ENCODE measurements around the gene BRD4. TPM values are rescaled to one million over a fixed set of nuclear protein-coding genes. Genes with fewer than 3 reads are reported as not detected.

The BRD4 gene
- total RNA-seq, 4 donors from 2014 or later, result 27.6 to 46.5 (median 35.3) TPM

- TF ChIP-seq CTCF (IDR thresholded peaks at IDR 0.05; ENCODE audit: low read depth), result no peak
Measured at GRCh38 chr19:15324791-15325519, 7.4 kb downstream of the BRD4 start.

GRCh38 chr19:15323496-15324235 lies 8.7 kb downstream of the BRD4 start:
- no peak for TF ChIP-seq CTCF (IDR thresholded peaks at IDR 0.05; ENCODE audit: low read depth)

- no peak for TF ChIP-seq CTCF (IDR thresholded peaks at IDR 0.05; ENCODE audit: low read depth)
Measured at GRCh38 chr19:15321739-15322138, 10.6 kb downstream of the BRD4 start.

GRCh38 chr19:15320116-15320515 lies 12.2 kb downstream of the BRD4 start:
- no peak for TF ChIP-seq CTCF (IDR thresholded peaks at IDR 0.05; ENCODE audit: low read depth)

GRCh38 chr19:15318241-15318691 lies 14.1 kb downstream of the BRD4 start:
- TF ChIP-seq CTCF (IDR thresholded peaks at IDR 0.05; ENCODE audit: low read depth), result no peak

- no peak for TF ChIP-seq CTCF (IDR thresholded peaks at IDR 0.05; ENCODE audit: low read depth)
Measured at GRCh38 chr19:15317392-15318071, 14.8 kb downstream of the BRD4 start.

GRCh38 chr19:15316498-15316897 lies 15.8 kb downstream of the BRD4 start:
- no peak for TF ChIP-seq CTCF (IDR thresholded peaks at IDR 0.05; ENCODE audit: low read depth)
